RWPE1 (cell line): ENCODE measurements around the gene TMEM165.

Experiments used
- CTCF ChIA-PET: fragments of 350-600 bp; sonication (Branson Sonifier 250); formaldehyde crosslinking; extraction: SDS; loops from one replicate; lab custom pipeline; 2021; lab: Yijun Ruan, JAX
- POLR2A ChIA-PET: fragments of 400-600 bp; formaldehyde crosslinking; extraction: SDS; loops from one replicate; lab custom pipeline; 2020; ENCODE audit warnings: antibody characterized with exemption; ENCODE audit not compliant: low non-redundant PET; lab: Yijun Ruan, JAX
- DNase-seq: peaks from one replicate; pipeline ENCODE4 v3.0.0; 2012; ENCODE audit warnings: low spot score
- H3K27ac ChIP-seq: fragments of 450-650 bp; 2 replicates; pipeline ENCODE4 v1.5.1; 2017
- CTCF ChIP-seq: fragments of 450-650 bp; conservative IDR thresholded peaks from 2 replicates; pipeline ENCODE4 v1.5.1; 2017; ENCODE audit warnings: low read depth, mild to moderate bottlenecking

The TMEM165 gene

DNA sequence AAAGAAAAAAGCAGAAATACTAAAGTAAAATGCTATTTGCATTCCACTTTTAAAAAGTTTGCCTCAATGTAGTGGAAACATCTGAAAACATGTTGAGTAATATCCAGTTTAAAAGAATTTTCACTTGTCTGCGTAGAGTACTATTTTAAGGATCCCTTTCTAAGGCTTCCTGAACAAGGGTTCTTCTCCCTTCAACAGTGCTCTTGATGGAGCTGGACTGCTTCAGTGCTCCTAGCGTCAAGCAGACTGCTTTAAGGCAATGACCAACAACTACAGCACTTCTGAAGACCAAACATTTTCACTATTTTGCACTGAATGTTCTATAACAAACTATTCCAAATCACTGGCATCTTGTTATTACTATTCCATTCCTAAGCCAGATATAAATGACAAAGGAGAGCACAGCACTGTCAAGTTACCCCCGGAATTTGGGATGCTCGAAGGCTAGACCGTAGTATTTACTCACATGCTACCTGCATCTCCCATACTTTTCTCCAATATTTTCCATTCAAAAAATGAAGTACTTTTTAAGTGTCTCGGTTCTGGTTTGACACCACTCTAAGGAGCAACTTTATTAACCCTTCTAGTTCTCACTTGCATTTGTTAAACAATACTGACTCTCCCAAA, 36.1 kb downstream of the TMEM165 start:
- CTCF ChIA-PET, result interaction anchor here (0.6 kb wide), 2 partner anchors 402 to 704 kb away, joined by 3 to 4 read pairs; no protein-coding TSS in a partner anchor
- POLR2A ChIA-PET, result no interaction called here
- no peak for TF ChIP-seq CTCF
- no peak overlapping the region for H3K27ac ChIP-seq
- no peak for DNase-seq

GRCh38 chr4:55435141-55435841, 39.5 kb downstream of the TMEM165 start:
- no peak for TF ChIP-seq CTCF
- DNase-seq, result no peak
- ChIA-PET POLR2A (no interaction called here), CTCF (no interaction called here)
- H3K27ac ChIP-seq, result no peak overlapping the region

DNA sequence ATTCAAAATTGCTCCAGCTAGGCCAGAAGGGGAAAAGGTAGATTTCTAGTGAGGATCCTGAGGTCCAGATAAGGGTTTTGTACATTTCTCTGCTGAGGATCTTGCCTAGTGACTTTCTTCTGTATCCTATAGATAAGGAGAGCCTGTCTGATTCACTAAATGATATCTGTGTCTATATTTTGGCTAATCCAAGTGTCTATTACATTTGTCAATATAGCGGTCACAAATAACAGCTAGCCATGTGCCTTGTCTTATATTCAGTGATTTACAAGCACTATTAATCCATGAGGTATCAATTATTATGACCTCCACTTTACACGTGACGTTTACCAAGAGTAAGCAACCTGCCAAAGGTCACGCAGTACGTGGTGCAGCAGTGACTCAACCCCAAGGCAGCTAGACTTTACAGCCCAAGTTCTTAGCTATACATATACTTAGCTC, 41.6 kb downstream of the TMEM165 start:
- TF ChIP-seq CTCF, result no peak
- ChIA-PET CTCF (interaction anchor here (0.5 to 0.6 kb wide), 2 partner anchors 107 to 153 kb away, joined by 3 to 4 read pairs; no protein-coding TSS in a partner anchor), POLR2A (no interaction called here)
- peak; percentile 29 for DNase-seq
- no peak overlapping the region for H3K27ac ChIP-seq

DNA sequence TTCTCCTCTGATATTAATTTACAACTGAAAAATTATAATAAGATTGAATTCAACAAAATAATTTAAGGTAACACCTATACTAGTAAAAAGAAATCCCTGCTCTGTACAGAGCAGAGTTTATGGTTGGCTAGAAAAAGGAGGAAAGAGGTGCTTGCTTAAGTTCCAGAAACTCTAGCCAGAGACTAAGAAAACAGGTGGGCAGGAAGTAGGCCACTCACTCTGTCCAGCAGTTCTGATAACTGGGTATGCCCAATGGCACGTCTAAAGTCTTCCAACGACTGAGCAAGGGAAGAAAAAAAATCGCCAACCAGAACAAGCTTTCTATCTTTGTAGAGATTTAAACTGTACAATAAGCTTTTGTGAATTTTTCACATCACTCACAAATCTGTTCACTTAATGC, 42.1 kb downstream of the TMEM165 start:
- H3K27ac ChIP-seq, result no peak overlapping the region
- POLR2A ChIA-PET, result no interaction called here
- CTCF ChIA-PET, result interaction anchor here (0.6 to 0.8 kb wide), 3 partner anchors 109 to 421 kb away, joined by 4 to 6 read pairs (median 5); partner anchors contain the start of gene CLOCK
- TF ChIP-seq CTCF, result no peak
- no peak for DNase-seq

- POLR2A ChIA-PET, result no interaction called here
- no peak overlapping the region for H3K27ac ChIP-seq
- DNase-seq, result no peak
- TF ChIP-seq CTCF, result no peak
- CTCF ChIA-PET, result interaction anchor here (0.6 to 0.8 kb wide), 3 partner anchors 64 to 421 kb away, joined by 3 to 6 read pairs (median 5); partner anchors contain the start of gene CLOCK
These were observed 42.6 kb downstream of the TMEM165 start for GRCh38 chr4:55438314-55438713.

DNA sequence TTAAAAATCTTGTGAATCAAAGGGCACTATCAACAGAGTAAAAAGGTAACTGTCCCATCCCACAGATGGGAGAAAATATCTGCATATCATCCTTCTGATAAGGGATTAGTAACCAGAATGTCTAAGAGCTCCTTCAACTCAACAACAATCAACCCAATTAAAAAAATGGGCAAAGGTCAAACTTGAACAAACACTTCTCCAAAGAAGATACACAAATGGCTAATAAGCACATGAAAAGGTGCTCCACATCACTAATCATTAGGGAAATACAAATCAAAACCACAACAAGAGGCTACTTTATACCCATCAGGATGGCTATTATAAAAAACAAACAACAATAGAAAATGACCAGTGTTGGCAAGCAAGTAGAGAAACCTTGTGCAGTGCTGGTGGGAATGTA, 43.3 kb downstream of the TMEM165 start:
- POLR2A ChIA-PET, result no interaction called here
- CTCF ChIA-PET, result interaction anchor here (0.6 to 0.7 kb wide), 2 partner anchors 64 to 670 kb away, joined by 3 read pairs; no protein-coding TSS in a partner anchor
- H3K27ac ChIP-seq, result no peak overlapping the region
- no peak for DNase-seq
- no peak for TF ChIP-seq CTCF
